SK-N-SH (cell line): Measurements from ENCODE around the gene KYAT1.

ENCODE experiments used
- CTCF ChIP-seq: fragments of 200-600 bp; sonication (generic); IDR thresholded peaks from 2 replicates; pipeline ENCODE4 v1.6.1; 2017; ENCODE audit warnings: antibody characterized with exemption, mild to moderate bottlenecking, moderate library complexity
- NFIC ChIP-seq: IDR thresholded peaks from 2 replicates; pipeline ENCODE4 v1.4.0; 2012; ENCODE audit warnings: borderline replicate concordance
- TCF12 ChIP-seq: IDR thresholded peaks from 2 replicates; pipeline ENCODE4 v1.4.0; 2012

- TF ChIP-seq CTCF (no peak), NFIC (no peak), TCF12 (no peak)
Observed at GRCh38 chr9:128828719-128829452, 52.9 kb downstream of the KYAT1 start.
